Pancreas (tissue), 10 donors: ENCODE results near the gene PATL2. TPM values are rescaled to one million over a fixed set of nuclear protein-coding genes. Genes with fewer than 3 reads are reported as not detected.

Experiments used
- ATAC-seq, 4 donors: fragments of 200-7000 bp; cut with Tn5 transposase; one replicate each; pipeline versions ENCODE4 v1.8.0 to v1.9.1; 2020; ENCODE audit warnings: mild to moderate bottlenecking in 4 of 4, moderate library complexity in 4 of 4
- DNase-seq, 6 donors: peaks; one replicate each; pipeline ENCODE4 v3.0.0-alpha.2; 2020
- FAIRE-seq: peaks from 2 replicates; lab custom pipeline; 2012; peaks lifted over from hg19 to GRCh38; lab: Jason Lieb, UNC
- H3K27ac ChIP-seq, 4 donors: fragments of 200-600 bp; sonication (generic); 1 replicate in 3 of 4; 2 replicates in 1 of 4; pipeline versions ENCODE4 v1.5.0 to v1.8.0; 2020
- H3K27me3 ChIP-seq, 4 donors: fragments of 200-600 bp; one replicate each; pipeline ENCODE4 v1.8.0; 2021
- H3K36me3 ChIP-seq, 3 donors: fragments of 200-600 bp; sonication (generic) in 1 of 3; one replicate each; pipeline versions ENCODE4 v1.5.0 to v1.8.0; 2020 to 2021
- H3K4me1 ChIP-seq, 3 donors: fragments of 200-600 bp; one replicate each; pipeline ENCODE4 v1.8.0; 2021
- H3K4me3 ChIP-seq, 4 donors: fragments of 200-600 bp; sonication (generic) in 2 of 4; one replicate each; pipeline versions ENCODE4 v1.5.0 to v1.8.0; 2020 to 2021
- H3K9me3 ChIP-seq, 4 donors: fragments of 200-600 bp; one replicate each; pipeline ENCODE4 v1.8.0; 2021
- CTCF ChIP-seq, 4 donors: fragments of 200-600 bp; sonication (generic) in 3 of 4; IDR thresholded peaks; one replicate each; pipeline versions ENCODE4 v1.5.0 to v1.8.0; 2021; ENCODE audit warnings: antibody characterized with exemption in 4 of 4
- WGBS, 2 donors: extraction: QIAGEN DNeasy Blood & Tissue Kit; methylation state at CpG; one replicate each; pipeline ENCODE4 v1.1.7; 2013; 5-methylcytosine and 5-hydroxymethylcytosine counted together
- intact Hi-C, 3 donors: fragments of 100-400 bp; cut with DNase I; formaldehyde crosslinking; loops; one replicate each; pipeline versions ENCODE4 v1.11.1 to v1.14.2; 2022
- polyA plus RNA-seq, 2 donors: library from polyadenylated mRNA; stranded (reverse); fragments of 200-250 nt; gene quantifications; one replicate each; pipeline ENCODE4 v1.2.3, GENCODE V29; 2013
- total RNA-seq, 6 donors: library from RNA; stranded (reverse); fragmentation: NEBNext Ultra II Directional in 4 of 6; extraction: Animal tissue kit (Norgen Biotek cat#: 25700) in 4 of 6; gene quantifications; one replicate each; pipeline versions ENCODE4 v1.2.1 to v1.2.4, GENCODE V29; 2021 to 2023
- donor health status: healthy with polysubstance abuse.
- donor health status: DM: no; HTN: no; CAD: no; lungs with moderate emphysema.
- donor health status: DM: no; HTN: no; CAD: no.
- donor health status: control.
- donor health status: control.
- donor health status: Bipolar disorder and iron deficiency.
- donor health status: DM: yes; HTN: yes; CAD: no.
- donor health status: DM: no; HTN: no; CAD: no.
- donor health status: DM: no; HTN: no; CAD: no.
- donor health status: DM: yes; HTN: yes; CAD: no.

The PATL2 gene
- total and polyA plus RNA-seq, 8 donors, result 0.24 to 1.6 (median 0.63) TPM

GRCh38 chr15:44736181-44736765 lies 25.1 kb upstream of the PATL2 start, which contains the start of gene TRIM69:
Gene TRIM69 (plus strand): TSS chr15:44736528. CDS start chr15:44736705, 177 bp downstream.
- DNase-seq, result no peak
- intact Hi-C loops, result loop anchor here in 2 of 3 donors (10.0 kb wide), 3 partner anchors 61 to 151 kb away; partner anchors contain the start of gene SPG11 (in 1 of the 2)
- TF ChIP-seq CTCF (IDR thresholded peaks at IDR 0.05), result no peak
- Histone ChIP-seq H3K9me3 (no peaks in the 10 kb centered on the region), H3K27ac (peak within 1 kb of the TSS in 2 of 4 donors; percentile 18 to 42), H3K4me3 (no peak within 1 kb of the TSS), H3K36me3 (no peaks in the 10 kb centered on the region), H3K4me1 (no peaks in the 10 kb centered on the region), H3K27me3 (no peaks in the 10 kb centered on the region)
- no peak for FAIRE-seq
- 63 to 83% methylated on average over 3 of the region's 3 CpGs for WGBS, 2 donors
- ATAC-seq, result peak in 1 of 4 donors; percentile 16

- no peak for FAIRE-seq
- H3K4me1 ChIP-seq, result peaks cover 0 to 3% (median 0%) of the 10 kb centered on the region in 3 donors
- no peak for DNase-seq
- H3K27me3 ChIP-seq, result no peaks in the 10 kb centered on the region
- no peaks in the 10 kb centered on the region for H3K9me3 ChIP-seq
- ATAC-seq, result peak in 3 of 4 donors; percentile 18 to 70 (median 43)
- peak overlapping the region in 2 of 4 donors; percentile 18 to 42 for H3K27ac ChIP-seq
- intact Hi-C loops, result loop anchor here in 2 of 3 donors (10.0 kb wide), 3 partner anchors 61 to 151 kb away; partner anchors contain the start of gene SPG11 (in 1 of the 2)
- WGBS, 2 donors, result 60 to 75% methylated on average over 8 of the region's 8 CpGs
- H3K36me3 ChIP-seq, result no peaks in the 10 kb centered on the region
- no peak for TF ChIP-seq CTCF (IDR thresholded peaks at IDR 0.05)
- H3K4me3 ChIP-seq, result no peak overlapping the region
Measured at GRCh38 chr15:44735482-44736180, 24.5 kb upstream of the PATL2 start.

- peak overlapping the region in 1 of 4 donors; percentile 42 for H3K27ac ChIP-seq
- H3K27me3 ChIP-seq, result no peaks in the 10 kb centered on the region
- H3K9me3 ChIP-seq, result no peaks in the 10 kb centered on the region
- no peak for TF ChIP-seq CTCF (IDR thresholded peaks at IDR 0.05)
- 56 to 67% methylated on average over 2 of the region's 2 CpGs for WGBS, 2 donors
- peaks cover 0 to 7% (median 0%) of the 10 kb centered on the region in 3 donors for H3K4me1 ChIP-seq
- no peak overlapping the region for H3K4me3 ChIP-seq
- FAIRE-seq, result no peak
- intact Hi-C loops, result loop anchor here in 2 of 3 donors (10.0 kb wide), 3 partner anchors 60 to 150 kb away; partner anchors contain the start of gene SPG11 (in 1 of the 2)
- H3K36me3 ChIP-seq, result no peaks in the 10 kb centered on the region
- DNase-seq, result no peak
- ATAC-seq, result no peak
Measured at GRCh38 chr15:44734839-44735481, 23.8 kb upstream of the PATL2 start.

- Histone ChIP-seq H3K27me3 (no peaks in the 10 kb centered on the region), H3K36me3 (no peaks in the 10 kb centered on the region), H3K4me1 (peaks cover 0 to 19% (median 0%) of the 10 kb centered on the region in 3 donors), H3K4me3 (peak overlapping the region; percentile 53 to 65 (median 59)), H3K9me3 (no peaks in the 10 kb centered on the region), H3K27ac (peak overlapping the region; percentile 86 to 97 (median 95))
- 10 to 11% methylated on average over 21 of the region's 21 CpGs for WGBS, 2 donors
- intact Hi-C loops, result loop anchor here in 2 of 3 donors (10.0 kb wide), 3 partner anchors 55 to 145 kb away; partner anchors contain the start of gene SPG11 (in 1 of the 2)
- TF ChIP-seq CTCF (IDR thresholded peaks at IDR 0.05), result no peak
- ATAC-seq (peak in 3 of 4 donors; percentile 14 to 41 (median 31)), DNase-seq (peak in 3 of 6 donors; percentile 30 to 69 (median 50)), FAIRE-seq (no peak)
Measured at GRCh38 chr15:44729408-44730127, 18.4 kb upstream of the PATL2 start.
